H1 (cell line): ENCODE data around the gene SFMBT2. TPM values are rescaled to one million over a fixed set of nuclear protein-coding genes. Genes with fewer than 3 reads are reported as not detected.

Experiments
- CEBPB ChIP-seq: IDR thresholded peaks from 2 replicates; pipeline ENCODE4 v1.6.1; 2012; ENCODE audit warnings: low read depth, low read length
- HDAC2 ChIP-seq, 2 experiments: fragments of 300-600 bp in 1 of 2; sonication (generic) in 1 of 2; IDR thresholded peaks; 2 replicates each; pipeline ENCODE4 v1.6.1; 2011 to 2012; ENCODE audit warnings: low read depth in 2 of 2, low read length in 2 of 2, mild to moderate bottlenecking in 2 of 2, moderate library complexity in 2 of 2, borderline replicate concordance in 1 of 2, inconsistent platforms in 1 of 2
- KDM1A ChIP-seq: fragments of 200-600, 300-600 bp; sonication (generic); IDR thresholded peaks from 2 replicates; pipeline ENCODE4 v1.7.1; 2016; ENCODE audit warnings: mild to moderate bottlenecking, low read length, borderline replicate concordance
- MAX ChIP-seq: IDR thresholded peaks from 2 replicates; pipeline ENCODE4 v1.6.1; 2012; ENCODE audit warnings: inconsistent platforms
- NANOG ChIP-seq: IDR thresholded peaks from 2 replicates; pipeline ENCODE4 v1.6.1; 2011; ENCODE audit warnings: low read length, low read depth, mild to moderate bottlenecking, inconsistent platforms; ENCODE audit not compliant: insufficient read depth, poor library complexity, severe bottlenecking
- NRF1 ChIP-seq: IDR thresholded peaks from 2 replicates; pipeline ENCODE4 v1.6.1; 2011; ENCODE audit warnings: mild to moderate bottlenecking, low read depth, low read length, improper control_type of control experiment
- POU5F1 ChIP-seq: IDR thresholded peaks from 2 replicates; pipeline ENCODE4 v1.6.1; 2011; ENCODE audit warnings: low read depth, mild to moderate bottlenecking, low read length, moderate library complexity
- SP2 ChIP-seq: IDR thresholded peaks from 2 replicates; pipeline ENCODE4 v1.6.1; 2012; ENCODE audit warnings: mild to moderate bottlenecking, low read length, inconsistent platforms
- USF2 ChIP-seq: IDR thresholded peaks from 2 replicates; pipeline ENCODE4 v1.6.1; 2011; ENCODE audit warnings: low read length, improper control_type of control experiment
- polyA plus RNA-seq, 7 experiments: library from polyadenylated mRNA; depleted of rRNA in 3 of 7; stranded (reverse) in 5 of 7; unstranded in 2 of 7; fragments of >200 nt in 5 of 7; fragments of 200-250 nt in 2 of 7; gene quantifications; 1 replicate in 5 of 7; 2 replicates in 1 of 7; 4 replicates in 1 of 7; pipeline versions ENCODE4 v1.2.1 to v1.2.3, GENCODE V29; 2011 to 2013; ENCODE audit warnings: missing spikeins in 2 of 7, mixed read lengths in 2 of 7
- total RNA-seq: library from RNA; stranded (reverse); fragmentation: NEBNext Ultra II Directional; extraction: Animal tissue kit (Norgen Biotek cat#: 25700); gene quantifications from 2 replicates; pipeline ENCODE4 v1.2.1, GENCODE V29; 2021

The SFMBT2 gene
- total and polyA plus RNA-seq, 2 of the 8 experiments (the other 6 are each of a cell fraction or from before 2014, with no cell fraction given) = 2.9 to 11.0 TPM

GRCh38 chr10:7374795-7375194 is 36.0 kb downstream of the SFMBT2 start (continued):
- TF ChIP-seq HDAC2 (IDR thresholded peaks at IDR 0.05; ENCODE audit: borderline replicate concordance in 1 of 2, low read depth in 2 of 2, low read length in 2 of 2) (no peak), POU5F1 (no peak), CEBPB (no peak), KDM1A (no peak), SP2 (no peak), MAX (no peak), USF2 (no peak), NANOG (no peak), NRF1 (no peak)
